ENCODE measurements around the gene LDLRAD3.

LDLRAD3 gene

DNA sequence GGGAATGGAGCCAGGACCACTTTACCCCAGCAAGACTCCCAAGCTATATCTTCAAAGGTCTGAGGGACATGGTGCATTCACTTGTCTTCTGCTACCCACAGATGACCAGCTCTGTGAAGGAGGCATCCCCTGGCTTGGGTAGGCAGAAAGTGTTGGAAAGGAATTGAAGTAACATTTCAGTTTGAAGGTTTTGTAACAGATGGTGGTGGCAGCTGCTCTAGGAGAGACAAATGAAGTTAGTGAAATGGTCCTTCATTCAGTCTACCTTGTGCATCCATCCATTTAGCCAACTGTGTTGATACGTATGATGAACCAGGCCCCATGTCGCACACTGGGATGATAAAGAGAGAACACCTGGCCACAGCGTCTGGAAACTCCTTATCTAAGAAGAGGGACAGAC, 204.8 kb downstream of the LDLRAD3 start:
- no peak for FAIRE-seq

- peak; percentile 100 for FAIRE-seq
Observed at GRCh38 chr11:36149538-36150242, 205.8 kb downstream of the LDLRAD3 start.

DNA sequence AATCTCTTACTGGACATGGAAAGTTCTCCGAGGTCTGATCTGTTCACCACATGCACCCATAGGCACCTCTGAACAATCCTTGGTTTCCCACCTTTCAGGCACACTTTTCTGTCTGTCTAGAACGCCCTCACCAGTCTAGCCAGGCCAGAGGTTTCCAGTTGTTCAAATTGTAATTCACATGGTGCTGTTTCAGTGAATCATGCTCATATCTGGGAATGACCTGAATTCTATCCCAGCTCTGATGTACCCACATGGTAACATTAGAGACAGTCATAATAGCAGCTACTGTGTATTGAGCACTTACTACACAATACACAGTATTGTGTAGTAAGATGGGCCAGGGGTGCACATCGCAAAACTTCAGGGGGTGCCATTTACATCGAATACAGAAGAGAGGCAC, 207.1 kb downstream of the LDLRAD3 start:
- FAIRE-seq = no peak

DNA sequence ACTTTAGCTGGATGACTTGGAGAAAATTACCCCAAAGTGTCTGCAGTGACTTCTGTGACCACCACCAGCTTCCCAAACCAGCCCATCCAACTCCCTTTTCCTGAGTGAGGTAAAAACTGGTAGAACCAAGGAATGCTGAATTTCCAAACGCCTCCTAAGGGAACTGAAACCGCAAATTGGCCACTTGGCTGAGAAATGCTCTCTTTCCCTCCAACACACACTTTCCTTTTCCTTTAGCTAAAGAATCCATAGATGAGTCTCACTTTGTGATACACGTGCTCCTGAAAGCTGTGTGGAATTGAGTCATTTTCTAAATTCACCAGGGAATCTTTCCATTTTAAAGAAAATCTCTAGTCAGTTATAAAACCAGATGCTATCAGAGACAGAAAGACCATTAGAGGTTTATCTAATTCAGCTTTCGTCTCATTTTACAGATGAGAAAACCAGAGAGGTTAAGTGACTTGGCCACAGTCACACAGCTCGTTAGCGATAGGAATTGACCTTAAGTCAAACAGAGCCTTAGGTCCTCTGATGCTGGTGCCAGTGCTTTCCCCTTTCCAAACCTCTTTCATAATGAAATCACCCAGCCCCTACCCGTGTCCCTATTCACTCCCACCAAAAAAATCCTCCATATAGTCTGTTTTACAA, 208.2 kb downstream of the LDLRAD3 start:
- FAIRE-seq = no peak

DNA sequence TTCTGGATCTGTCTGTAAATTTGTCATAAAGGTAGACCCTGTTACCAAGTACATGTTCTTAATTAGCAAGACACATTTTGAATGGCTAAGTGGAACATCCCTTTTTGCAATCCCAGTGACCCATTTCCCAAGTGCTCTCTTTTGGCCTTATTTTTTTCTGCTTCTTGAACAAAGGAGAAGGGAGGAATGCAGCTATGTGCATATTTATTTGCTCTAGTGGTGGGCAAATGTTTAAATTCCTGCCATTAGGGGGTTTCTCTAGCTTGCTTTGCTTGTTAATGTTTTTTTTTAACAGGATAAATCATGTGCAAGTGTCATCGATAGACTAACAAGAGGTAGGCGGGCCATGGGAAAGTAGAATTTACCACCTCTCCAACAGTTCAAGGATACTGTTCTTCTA, 209.7 kb downstream of the LDLRAD3 start:
- FAIRE-seq = no peak

GRCh38 chr11:36155124-36155561, 211.3 kb downstream of the LDLRAD3 start:
- FAIRE-seq = no peak

GRCh38 chr11:36155770-36156160, 211.9 kb downstream of the LDLRAD3 start:
- no peak for FAIRE-seq

- no peak for FAIRE-seq
Observed at GRCh38 chr11:36156161-36156816, 212.4 kb downstream of the LDLRAD3 start.

GRCh38 chr11:36156817-36157519, 213.1 kb downstream of the LDLRAD3 start:
- no peak for FAIRE-seq

DNA sequence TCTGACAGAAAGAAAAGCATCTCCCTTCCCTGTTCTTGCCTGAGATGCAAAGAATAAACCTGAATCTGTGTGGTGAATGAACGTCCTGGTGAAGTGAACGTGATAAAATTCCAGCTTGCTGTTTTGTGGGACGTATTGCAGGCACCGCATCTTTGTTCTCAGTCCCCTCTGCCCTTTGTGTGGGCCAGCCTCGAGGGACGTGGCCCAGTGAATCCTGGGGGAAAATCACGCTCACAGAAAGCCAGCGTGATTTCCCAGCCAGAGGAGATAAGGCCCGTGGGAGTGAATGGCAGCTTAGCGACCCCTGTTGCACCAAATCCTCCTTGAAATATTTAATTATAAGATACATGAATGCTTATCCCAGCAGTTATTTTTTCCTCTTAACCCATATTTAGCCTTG, 216.2 kb downstream of the LDLRAD3 start:
- FAIRE-seq = no peak

DNA sequence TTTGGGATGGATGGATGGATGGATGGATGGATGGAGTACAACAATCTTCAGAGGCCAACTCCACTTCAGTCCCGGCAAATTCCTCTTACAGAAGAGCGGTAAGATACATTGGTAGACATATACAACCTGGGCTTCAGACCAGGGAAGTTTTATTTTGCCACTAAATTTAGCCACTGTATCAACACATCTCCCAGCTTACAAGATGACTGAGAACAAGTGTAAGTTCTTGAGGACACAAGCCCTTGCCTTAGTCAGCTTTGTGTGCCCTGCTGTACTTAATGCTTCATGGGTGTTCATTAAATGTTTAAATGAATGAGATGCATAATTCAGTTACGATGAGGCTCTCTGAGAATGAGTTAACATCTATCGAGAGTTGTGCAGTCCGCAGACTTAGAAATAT, 217.7 kb downstream of the LDLRAD3 start:
- FAIRE-seq = no peak

DNA sequence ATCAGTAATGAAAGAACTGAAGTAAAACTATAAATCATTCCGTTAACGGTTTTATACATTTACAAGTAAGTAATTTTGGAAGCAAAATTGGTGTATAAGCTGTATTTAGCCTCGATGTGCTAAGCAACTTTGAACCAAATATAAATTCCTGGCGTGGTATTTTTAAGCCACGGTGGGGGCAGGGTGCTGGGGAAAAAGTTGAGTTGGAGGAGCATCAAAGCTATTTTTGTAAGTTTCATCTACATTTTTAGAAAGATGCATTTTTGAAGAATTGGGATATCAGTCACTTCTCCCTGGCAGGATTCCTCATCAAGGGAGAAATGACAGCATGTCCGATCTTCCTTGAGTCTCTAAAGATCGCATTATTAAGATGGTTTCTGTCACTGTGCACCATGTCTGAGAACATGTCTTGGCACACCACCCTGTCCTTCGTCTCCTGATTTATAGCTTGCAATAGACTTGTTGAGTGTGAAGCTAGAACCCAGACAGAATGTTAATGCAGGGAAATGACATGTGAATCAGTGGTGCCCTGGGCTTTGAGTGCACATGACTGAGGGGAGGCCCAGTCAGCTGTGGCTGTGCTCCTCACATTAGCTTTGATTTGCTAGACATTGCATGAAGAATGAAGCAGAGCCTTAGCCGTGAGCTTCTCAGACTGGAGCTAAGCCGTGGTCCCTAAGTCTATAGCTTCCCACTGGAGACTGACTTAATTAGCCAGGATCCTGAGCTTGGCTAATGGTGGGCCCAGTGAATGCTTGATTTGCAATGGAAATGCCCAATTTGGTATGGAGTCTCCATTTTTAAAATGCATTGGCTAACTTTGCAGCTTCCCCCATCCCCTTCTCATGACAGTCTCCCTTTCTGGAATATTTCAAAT, 218.4 kb downstream of the LDLRAD3 start:
- no peak for FAIRE-seq

GRCh38 chr11:36162883-36163434, 219.1 kb downstream of the LDLRAD3 start:
- no peak for FAIRE-seq

GRCh38 chr11:36164506-36165250, 220.8 kb downstream of the LDLRAD3 start:
- FAIRE-seq = no peak

DNA sequence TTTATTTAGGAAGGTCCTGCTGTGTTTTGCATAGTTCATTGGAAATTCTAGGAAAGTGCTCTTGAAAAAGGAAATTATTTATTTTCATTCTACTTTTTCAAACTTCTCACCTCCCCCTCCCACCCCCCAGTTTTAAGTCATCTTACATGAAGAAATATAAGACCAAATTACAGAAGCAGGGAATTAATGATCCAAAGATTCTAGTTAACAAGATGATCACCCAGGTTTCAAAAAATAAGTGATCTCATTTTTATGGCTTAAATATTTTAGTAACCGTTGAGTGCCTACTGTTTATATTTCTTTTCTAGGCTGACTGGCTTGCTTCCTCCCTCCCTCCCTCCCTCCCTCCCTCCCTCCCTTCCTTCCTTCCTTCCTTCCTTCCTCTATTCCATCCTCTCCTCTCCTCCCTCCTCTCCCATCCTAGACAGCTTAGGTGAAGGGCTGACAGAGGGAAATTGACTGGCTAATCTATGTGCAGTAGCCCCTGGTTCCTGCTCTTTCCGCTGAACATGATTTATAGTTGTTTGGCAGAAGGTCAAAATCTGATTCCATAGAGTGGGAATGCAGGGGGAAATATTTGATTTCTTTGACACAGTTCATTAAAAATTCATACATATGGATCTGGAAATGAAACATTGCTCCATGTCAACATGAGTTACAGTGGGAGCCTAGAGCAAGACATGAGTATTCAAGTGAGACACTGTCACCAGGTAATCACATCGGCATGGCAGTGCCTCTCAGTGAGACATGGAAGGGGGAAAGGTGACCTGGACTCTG, 221.9 kb downstream of the LDLRAD3 start:
- no peak for FAIRE-seq

- FAIRE-seq = no peak
Observed at GRCh38 chr11:36167073-36167472, 223.2 kb downstream of the LDLRAD3 start.

DNA sequence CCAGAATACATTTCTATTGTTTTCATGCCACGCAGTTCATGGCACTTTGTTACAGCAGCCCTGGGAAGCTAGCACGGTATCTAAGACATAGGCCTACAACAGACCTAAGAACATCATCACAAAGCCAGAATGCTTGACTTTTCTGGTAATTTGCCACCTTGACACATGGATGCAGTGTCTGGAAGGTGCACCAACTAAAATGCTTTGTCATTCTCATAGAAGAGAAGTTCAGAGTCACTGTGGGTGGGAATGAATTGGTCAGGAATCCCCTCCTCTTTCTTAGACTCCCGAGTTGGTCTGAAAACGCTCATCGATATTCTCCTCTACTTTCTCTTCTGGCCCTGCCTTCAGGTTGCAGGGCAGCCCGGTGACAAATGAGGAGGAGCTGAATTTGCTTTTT, 223.9 kb downstream of the LDLRAD3 start:
- no peak for FAIRE-seq

GRCh38 chr11:36177836-36178235, 234.0 kb downstream of the LDLRAD3 start:
- no peak for FAIRE-seq

DNA sequence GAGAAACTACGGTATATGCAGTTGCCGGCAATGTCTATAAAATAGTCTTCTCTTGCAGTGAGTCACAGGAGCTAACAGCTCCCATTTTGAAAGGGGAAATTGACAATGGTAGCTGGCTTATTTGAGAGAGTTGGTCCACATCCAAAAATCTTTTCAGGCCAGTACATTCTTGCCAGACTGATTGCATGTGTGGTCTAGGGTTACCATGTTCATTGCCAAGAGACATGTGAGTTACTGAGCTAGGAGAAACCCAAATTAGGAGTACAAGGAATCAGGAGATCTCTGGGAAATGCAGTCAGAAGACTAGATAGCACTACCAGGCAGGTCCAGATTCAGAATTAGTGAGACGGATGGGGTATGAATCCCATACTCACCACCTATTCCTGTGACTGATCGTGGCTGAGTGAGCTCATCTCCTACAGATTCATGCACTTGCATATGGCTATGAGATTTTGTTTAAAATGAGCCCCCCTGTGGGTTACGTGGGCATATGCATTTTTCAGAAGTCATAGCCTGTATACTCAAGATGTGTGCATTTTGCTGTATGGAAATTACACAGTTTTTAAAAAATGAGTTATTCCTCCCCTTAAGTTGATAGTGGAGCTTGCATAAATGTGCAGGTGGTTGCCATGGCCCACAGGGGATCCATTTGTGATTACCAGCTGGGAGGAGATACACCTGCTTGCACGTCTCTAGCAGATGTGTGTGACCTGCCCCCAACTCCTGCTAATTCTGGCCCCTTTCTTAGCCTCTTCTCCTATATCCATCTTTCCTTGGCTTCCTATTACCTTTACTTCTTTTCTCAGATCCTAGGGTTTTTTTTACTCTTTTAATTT, 242.7 kb downstream of the LDLRAD3 start:
- FAIRE-seq = no peak

DNA sequence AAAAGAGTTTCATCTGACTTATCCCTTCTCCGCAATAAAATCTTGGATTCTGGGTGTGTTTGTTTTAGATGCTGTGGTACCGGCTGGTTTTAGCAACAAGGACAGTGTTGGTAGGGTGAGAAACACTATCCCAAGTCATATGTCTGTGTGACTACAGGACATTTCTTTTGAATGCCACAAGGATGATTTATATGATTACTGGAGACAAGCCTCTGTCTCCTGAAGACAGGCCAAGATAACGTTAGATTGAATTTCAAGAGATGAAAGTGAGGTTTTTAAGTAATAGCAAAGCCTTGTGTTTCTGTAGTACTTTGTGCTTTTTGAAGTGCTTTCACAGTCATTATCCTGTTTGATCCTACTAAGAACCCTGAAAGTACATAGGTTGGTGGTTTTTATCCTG, 243.8 kb downstream of the LDLRAD3 start:
- FAIRE-seq = no peak
